ENCODE data around the gene GGCT.
A peak's percentile ranks its signal among the peaks of the same experiment; 100 is the strongest.

GGCT gene

GRCh38 chr7:30459591-30460245 is 44.9 kb downstream of the GGCT start:
- DNase-seq = no peak

GRCh38 chr7:30458311-30458710 is 46.3 kb downstream of the GGCT start:
- DNase-seq = no peak

- no peak for DNase-seq
These were observed 50.7 kb downstream of the GGCT start for GRCh38 chr7:30453921-30454320.

GRCh38 chr7:30453016-30453415 is 51.6 kb downstream of the GGCT start:
- DNase-seq = no peak

- DNase-seq = peak; percentile 39
These were observed 52.2 kb downstream of the GGCT start for GRCh38 chr7:30452280-30452930.

GRCh38 chr7:30451539-30452279 is 52.9 kb downstream of the GGCT start:
- no peak for DNase-seq

- no peak for DNase-seq
These were observed 53.6 kb downstream of the GGCT start for GRCh38 chr7:30450983-30451497.

- DNase-seq = no peak
These were observed 54.2 kb downstream of the GGCT start for GRCh38 chr7:30450240-30450982.

GRCh38 chr7:30448461-30449189 is 56.0 kb downstream of the GGCT start:
- peak; percentile 43 for DNase-seq

- DNase-seq = no peak
These were observed 57.2 kb downstream of the GGCT start for GRCh38 chr7:30447466-30447865.
